Activated CD4-positive, alpha-beta T cell treated with anti-CD3 and anti-CD28 coated beads, Interleukin-2, Interleukin-4, amounts not matched to agents 100 ng/mL and 50 ng/mL, durations not matched to agents 16 hours and 8 hours (primary cell): Measurements from ENCODE around the gene LSR.

Experiments
- DNase-seq: peaks from one replicate; pipeline ENCODE4 v3.0.0-alpha.2; 2020; ENCODE audit warnings: low spot score

LSR gene

GRCh38 chr19:35248310-35249145 lies at the start of gene LSR:
LSR (plus strand) TSS chr19:35249002; CDS start chr19:35249023, 21 bp downstream.
- no peak for DNase-seq

- no peak for DNase-seq
Observed at GRCh38 chr19:35199481-35199880, 49.3 kb upstream of the LSR start.

- no peak for DNase-seq
Observed at GRCh38 chr19:35202722-35203688, 45.8 kb upstream of the LSR start.

- no peak for DNase-seq
Observed at GRCh38 chr19:35204799-35205732, 43.7 kb upstream of the LSR start.

- DNase-seq = no peak
Observed at GRCh38 chr19:35205733-35206323, 43.0 kb upstream of the LSR start.

GRCh38 chr19:35206379-35206778 lies 42.4 kb upstream of the LSR start:
- DNase-seq = peak; percentile 68

- no peak for DNase-seq
Observed at GRCh38 chr19:35206855-35207254, 41.9 kb upstream of the LSR start.

- DNase-seq = no peak
Observed at GRCh38 chr19:35207391-35207871, 41.4 kb upstream of the LSR start.

- DNase-seq = no peak
Observed at GRCh38 chr19:35208121-35208520, 40.7 kb upstream of the LSR start.

- no peak for DNase-seq
Observed at GRCh38 chr19:35209646-35210045, 39.2 kb upstream of the LSR start.

- DNase-seq = peak; percentile 72
Observed at GRCh38 chr19:35211545-35212230, 37.1 kb upstream of the LSR start.

- DNase-seq = no peak
Observed at GRCh38 chr19:35212241-35212640, 36.6 kb upstream of the LSR start.

GRCh38 chr19:35213663-35214632 lies 34.9 kb upstream of the LSR start:
- DNase-seq = peak; percentile 87

- no peak for DNase-seq
Observed at GRCh38 chr19:35214766-35215422, 33.9 kb upstream of the LSR start.

GRCh38 chr19:35216016-35216832 lies 32.6 kb upstream of the LSR start:
- no peak for DNase-seq

GRCh38 chr19:35216833-35217648 lies 31.8 kb upstream of the LSR start:
- DNase-seq = no peak

- DNase-seq = no peak
Observed at GRCh38 chr19:35217649-35217990, 31.2 kb upstream of the LSR start.
